ENCODE data around the gene STX4.

STX4 gene

GRCh38 chr16:30996324-30996984 lies 36.9 kb upstream of the STX4 start:
- Mint-ChIP-seq H3K9me3 (ENCODE audit: low read depth) (no peaks in the 10 kb centered on the region), H3K27me3 (no peaks in the 10 kb centered on the region), H3K4me3 (peak overlapping the region; percentile 84), H3K36me3 (no peaks in the 10 kb centered on the region), H3K27ac (no peak overlapping the region), H3K4me1 (ENCODE audit: low read depth) (peaks cover 10% of the 10 kb centered on the region)

- Mint-ChIP-seq H3K4me3 (peak overlapping the region; percentile 84), H3K4me1 (ENCODE audit: low read depth) (peaks cover 10% of the 10 kb centered on the region), H3K36me3 (no peaks in the 10 kb centered on the region), H3K9me3 (ENCODE audit: low read depth) (no peaks in the 10 kb centered on the region), H3K27me3 (no peaks in the 10 kb centered on the region), H3K27ac (peak overlapping the region; percentile 34)
Observed at GRCh38 chr16:30996985-30997724, 36.2 kb upstream of the STX4 start.

GRCh38 chr16:30997725-30998711 lies 35.3 kb upstream of the STX4 start:
- H3K9me3 Mint-ChIP-seq (ENCODE audit: low read depth): no peaks in the 10 kb centered on the region
- H3K36me3 Mint-ChIP-seq: no peaks in the 10 kb centered on the region
- H3K27ac Mint-ChIP-seq: no peak overlapping the region
- no peaks in the 10 kb centered on the region for H3K27me3 Mint-ChIP-seq
- H3K4me1 Mint-ChIP-seq (ENCODE audit: low read depth): peaks cover 10% of the 10 kb centered on the region
- H3K4me3 Mint-ChIP-seq: peak overlapping the region; percentile 61

GRCh38 chr16:30998852-30999761 lies 34.3 kb upstream of the STX4 start:
- H3K27me3 Mint-ChIP-seq: no peaks in the 10 kb centered on the region
- H3K4me3 Mint-ChIP-seq: peak overlapping the region; percentile 23
- H3K27ac Mint-ChIP-seq: no peak overlapping the region
- no peaks in the 10 kb centered on the region for H3K9me3 Mint-ChIP-seq (ENCODE audit: low read depth)
- peaks cover 10% of the 10 kb centered on the region for H3K4me1 Mint-ChIP-seq (ENCODE audit: low read depth)
- H3K36me3 Mint-ChIP-seq: no peaks in the 10 kb centered on the region

- no peak overlapping the region for H3K27ac Mint-ChIP-seq
Observed at GRCh38 chr16:31000671-31001382, 32.5 kb upstream of the STX4 start.

GRCh38 chr16:31001507-31002249 lies 31.7 kb upstream of the STX4 start:
- no peaks in the 10 kb centered on the region for H3K27me3 Mint-ChIP-seq
- no peak overlapping the region for H3K4me3 Mint-ChIP-seq
- H3K27ac Mint-ChIP-seq: no peak overlapping the region
- H3K36me3 Mint-ChIP-seq: no peaks in the 10 kb centered on the region
- H3K9me3 Mint-ChIP-seq (ENCODE audit: low read depth): no peaks in the 10 kb centered on the region
- H3K4me1 Mint-ChIP-seq (ENCODE audit: low read depth): peaks cover 3% of the 10 kb centered on the region

More at GRCh38 chr16:31000671-31001382, 32.5 kb upstream of the STX4 start:
- no peaks in the 10 kb centered on the region for H3K27me3 Mint-ChIP-seq
- no peaks in the 10 kb centered on the region for H3K36me3 Mint-ChIP-seq
- H3K4me1 Mint-ChIP-seq (ENCODE audit: low read depth): peaks cover 7% of the 10 kb centered on the region
- no peaks in the 10 kb centered on the region for H3K9me3 Mint-ChIP-seq (ENCODE audit: low read depth)
- no peak overlapping the region for H3K4me3 Mint-ChIP-seq

- H3K27ac Mint-ChIP-seq: no peak overlapping the region
- H3K4me3 Mint-ChIP-seq: no peak overlapping the region
- no peaks in the 10 kb centered on the region for H3K36me3 Mint-ChIP-seq
- H3K4me1 Mint-ChIP-seq (ENCODE audit: low read depth): no peaks in the 10 kb centered on the region
- no peaks in the 10 kb centered on the region for H3K9me3 Mint-ChIP-seq (ENCODE audit: low read depth)
- no peaks in the 10 kb centered on the region for H3K27me3 Mint-ChIP-seq
Observed at GRCh38 chr16:31002250-31002700, 31.1 kb upstream of the STX4 start.

GRCh38 chr16:31002862-31003341 lies 30.5 kb upstream of the STX4 start:
- Mint-ChIP-seq H3K27me3 (no peaks in the 10 kb centered on the region), H3K36me3 (no peaks in the 10 kb centered on the region), H3K4me1 (ENCODE audit: low read depth) (no peaks in the 10 kb centered on the region), H3K27ac (no peak overlapping the region), H3K4me3 (no peak overlapping the region), H3K9me3 (ENCODE audit: low read depth) (no peaks in the 10 kb centered on the region)

- Mint-ChIP-seq H3K4me3 (no peak overlapping the region), H3K9me3 (ENCODE audit: low read depth) (no peaks in the 10 kb centered on the region), H3K36me3 (no peaks in the 10 kb centered on the region), H3K27me3 (no peaks in the 10 kb centered on the region), H3K27ac (no peak overlapping the region), H3K4me1 (ENCODE audit: low read depth) (no peaks in the 10 kb centered on the region)
Observed at GRCh38 chr16:31003744-31004143, 29.6 kb upstream of the STX4 start.

- H3K27me3 Mint-ChIP-seq: no peaks in the 10 kb centered on the region
- no peaks in the 10 kb centered on the region for H3K36me3 Mint-ChIP-seq
- no peak overlapping the region for H3K4me3 Mint-ChIP-seq
- no peaks in the 10 kb centered on the region for H3K9me3 Mint-ChIP-seq (ENCODE audit: low read depth)
- H3K27ac Mint-ChIP-seq: no peak overlapping the region
- peaks cover under 1% of the 10 kb centered on the region for H3K4me1 Mint-ChIP-seq (ENCODE audit: low read depth)
Observed at GRCh38 chr16:31004658-31005057, 28.7 kb upstream of the STX4 start.

GRCh38 chr16:31005350-31006085 lies 27.8 kb upstream of the STX4 start:
- H3K9me3 Mint-ChIP-seq (ENCODE audit: low read depth): no peaks in the 10 kb centered on the region

GRCh38 chr16:31006086-31006385 lies 27.3 kb upstream of the STX4 start:
- no peak overlapping the region for H3K27ac Mint-ChIP-seq
- H3K36me3 Mint-ChIP-seq: no peaks in the 10 kb centered on the region
- no peaks in the 10 kb centered on the region for H3K27me3 Mint-ChIP-seq
- H3K4me1 Mint-ChIP-seq (ENCODE audit: low read depth): peaks cover 8% of the 10 kb centered on the region
- H3K4me3 Mint-ChIP-seq: no peak overlapping the region
- no peaks in the 10 kb centered on the region for H3K9me3 Mint-ChIP-seq (ENCODE audit: low read depth)

More at GRCh38 chr16:31005350-31006085, 27.8 kb upstream of the STX4 start:
- Mint-ChIP-seq H3K36me3 (no peaks in the 10 kb centered on the region), H3K4me3 (no peak overlapping the region), H3K27ac (no peak overlapping the region), H3K4me1 (ENCODE audit: low read depth) (peaks cover 5% of the 10 kb centered on the region), H3K27me3 (no peaks in the 10 kb centered on the region)

Measured in activated naive CD8-positive, alpha-beta T cell (primary cell).